OCI-LY7 (cell line): ENCODE data around the gene RNGTT. TPM values are rescaled to one million over a fixed set of nuclear protein-coding genes. Genes with fewer than 3 reads are reported as not detected.

Experiments used
- BruUV-seq: library from RNA; stranded (reverse); fragments of 400-500 nt; replicated peaks from 2 replicates; lab custom pipeline; 2021; lab: Mats Ljungman, UMichigan
- CTCF ChIA-PET: fragments of 300-600 bp; sonication (Branson Sonifier 250); formaldehyde crosslinking; loops from one replicate; lab custom pipeline; 2022; ENCODE audit warnings: antibody characterized with exemption; ENCODE audit not compliant: unreplicated experiment; lab: Charles Lee
- POLR2A ChIA-PET: fragments of 300-600 bp; sonication (Branson Sonifier 250); formaldehyde crosslinking; loops from one replicate; lab custom pipeline; 2022; ENCODE audit warnings: antibody characterized with exemption; lab: Charles Lee
- DNase-seq: peaks from one replicate; pipeline ENCODE4 v3.0.0-alpha.2; 2015; ENCODE audit warnings: low spot score
- H2AFZ ChIP-seq: fragments of 200-600 bp; sonication (generic), shearing (Covaris generic); 2 replicates; pipeline ENCODE4 v1.6.1; 2014; ENCODE audit warnings: mild to moderate bottlenecking, antibody characterized with exemption, low read length, moderate library complexity
- H3K27ac ChIP-seq: fragments of 200-600 bp; sonication (generic); 2 replicates; pipeline ENCODE4 v1.5.1; 2014; ENCODE audit warnings: mixed run types, low read depth, mild to moderate bottlenecking, moderate library complexity, low read length, inconsistent platforms; ENCODE audit not compliant: poor library complexity, severe bottlenecking
- H3K36me3 ChIP-seq: fragments of 200-600 bp; sonication (generic); 2 replicates; pipeline ENCODE4 v1.6.1; 2014; ENCODE audit warnings: mild to moderate bottlenecking, antibody characterized with exemption, low read length, moderate library complexity, mixed read lengths; ENCODE audit not compliant: insufficient read depth
- H3K4me1 ChIP-seq: fragments of 200-600 bp; sonication (generic); 2 replicates; pipeline ENCODE4 v1.5.1; 2014; ENCODE audit warnings: mild to moderate bottlenecking, low read length; ENCODE audit not compliant: insufficient read depth, poor library complexity, severe bottlenecking
- H3K4me2 ChIP-seq: fragments of 200-600 bp; sonication (generic); 2 replicates; pipeline ENCODE4 v1.6.1; 2014; ENCODE audit warnings: mild to moderate bottlenecking, low read length
- H3K4me3 ChIP-seq: fragments of 200-600 bp; sonication (generic); 2 replicates; pipeline ENCODE4 v1.5.1; 2014; ENCODE audit warnings: mild to moderate bottlenecking, low read depth, low read length; ENCODE audit not compliant: poor library complexity, severe bottlenecking
- H3K79me2 ChIP-seq: fragments of 200-600 bp; sonication (generic); 2 replicates; pipeline ENCODE4 v1.6.1; 2016; ENCODE audit warnings: low read depth, mild to moderate bottlenecking, low read length, moderate library complexity, mixed read lengths; ENCODE audit not compliant: insufficient read depth
- H3K9me2 ChIP-seq: fragments of 200-600 bp; sonication (generic); 2 replicates; pipeline ENCODE4 v1.6.1; 2016; ENCODE audit warnings: mild to moderate bottlenecking, low read length, mixed read lengths; ENCODE audit not compliant: insufficient read depth
- H3K9me3 ChIP-seq: fragments of 200-600 bp; sonication (generic); 2 replicates; pipeline ENCODE4 v1.6.1; 2014; ENCODE audit warnings: mild to moderate bottlenecking, mixed run types, low read length, mixed read lengths
- H4K20me1 ChIP-seq: fragments of 200-600 bp; sonication (generic); 2 replicates; pipeline ENCODE4 v1.6.1; 2014; ENCODE audit warnings: mild to moderate bottlenecking, antibody characterized with exemption, low read length, moderate library complexity, mixed read lengths; ENCODE audit not compliant: insufficient read depth
- EZH2phosphoT487 ChIP-seq: fragments of 200-600 bp; sonication (generic); IDR thresholded peaks from 2 replicates; pipeline ENCODE4 v1.6.1; 2018; ENCODE audit warnings: low read depth, borderline replicate concordance, mild to moderate bottlenecking, mixed run types, antibody characterized with exemption, low read length, moderate library complexity, mixed read lengths
- intact Hi-C: fragments of 100-400 bp; cut with micrococcal nuclease; formaldehyde crosslinking; loops from one replicate; pipeline ENCODE4 v1.10.0; 2022; ENCODE audit not compliant: unreplicated experiment
- total RNA-seq, 2 experiments: library from RNA; depleted of rRNA in 1 of 2; stranded (reverse); fragments of >200 nt in 1 of 2; shearing (Covaris generic) in 1 of 2; gene quantifications; 2 replicates each; pipeline ENCODE4 v1.2.3, GENCODE V29; 2014 to 2022
- TF ChIP-seq, protein P1 (sequence below): fragments of 200-600 bp; sonication (generic); conservative IDR thresholded peaks from 2 replicates; pipeline ENCODE4 v1.5.1; 2014; ENCODE audit warnings: mild to moderate bottlenecking, antibody characterized with exemption, low read length, moderate library complexity, mixed read lengths

The RNGTT gene
- total RNA-seq, 2 experiments from 2014 or later: 38.2 to 41.7 TPM

DNA sequence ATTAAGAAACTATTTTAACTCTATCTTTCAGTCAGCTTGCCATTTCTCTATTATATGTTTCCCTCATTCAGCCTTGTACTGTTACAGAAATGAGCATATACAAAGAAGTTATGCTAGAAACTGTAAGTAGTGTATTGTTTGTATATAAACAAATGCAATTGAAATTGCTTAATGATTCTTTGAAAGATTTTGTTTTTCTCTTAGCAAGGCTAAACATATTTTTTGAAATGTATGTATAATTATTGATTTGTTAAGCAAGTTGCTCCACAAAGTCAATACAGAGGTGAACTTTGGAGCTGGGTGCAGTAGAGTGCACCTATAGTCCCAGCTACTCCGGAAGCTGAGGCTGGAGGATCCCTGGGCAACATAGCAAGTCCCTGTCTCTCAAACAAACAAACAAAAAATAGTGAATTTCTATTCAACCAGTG, 253.6 kb downstream of the RNGTT start:
- DNase-seq: no peak
- no TSS peak for BruUV-seq
- Histone ChIP-seq H3K9me2 (no peaks in the 10 kb centered on the region), H3K4me2 (no peak overlapping the region), H3K4me3 (no peak overlapping the region), H3K9me3 (no peaks in the 10 kb centered on the region), H2AFZ (no peak overlapping the region), H3K79me2 (no peaks in the 10 kb centered on the region), H3K36me3 (peaks cover 11% of the 10 kb centered on the region), H3K4me1 (peaks cover 11% of the 10 kb centered on the region), H3K27ac (no peak overlapping the region), H4K20me1 (no peaks in the 10 kb centered on the region)
- intact Hi-C loops: no loop called here
- TF ChIP-seq EZH2phosphoT487: no peak
- TF ChIP-seq, protein P1, sequence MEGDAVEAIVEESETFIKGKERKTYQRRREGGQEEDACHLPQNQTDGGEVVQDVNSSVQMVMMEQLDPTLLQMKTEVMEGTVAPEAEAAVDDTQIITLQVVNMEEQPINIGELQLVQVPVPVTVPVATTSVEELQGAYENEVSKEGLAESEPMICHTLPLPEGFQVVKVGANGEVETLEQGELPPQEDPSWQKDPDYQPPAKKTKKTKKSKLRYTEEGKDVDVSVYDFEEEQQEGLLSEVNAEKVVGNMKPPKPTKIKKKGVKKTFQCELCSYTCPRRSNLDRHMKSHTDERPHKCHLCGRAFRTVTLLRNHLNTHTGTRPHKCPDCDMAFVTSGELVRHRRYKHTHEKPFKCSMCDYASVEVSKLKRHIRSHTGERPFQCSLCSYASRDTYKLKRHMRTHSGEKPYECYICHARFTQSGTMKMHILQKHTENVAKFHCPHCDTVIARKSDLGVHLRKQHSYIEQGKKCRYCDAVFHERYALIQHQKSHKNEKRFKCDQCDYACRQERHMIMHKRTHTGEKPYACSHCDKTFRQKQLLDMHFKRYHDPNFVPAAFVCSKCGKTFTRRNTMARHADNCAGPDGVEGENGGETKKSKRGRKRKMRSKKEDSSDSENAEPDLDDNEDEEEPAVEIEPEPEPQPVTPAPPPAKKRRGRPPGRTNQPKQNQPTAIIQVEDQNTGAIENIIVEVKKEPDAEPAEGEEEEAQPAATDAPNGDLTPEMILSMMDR: no peak
- ChIA-PET POLR2A (interaction anchor here (0.7 kb wide), 1 partner anchor 332 kb away, joined by 5 read pairs; no protein-coding TSS in a partner anchor), CTCF (no interaction called here)

DNA sequence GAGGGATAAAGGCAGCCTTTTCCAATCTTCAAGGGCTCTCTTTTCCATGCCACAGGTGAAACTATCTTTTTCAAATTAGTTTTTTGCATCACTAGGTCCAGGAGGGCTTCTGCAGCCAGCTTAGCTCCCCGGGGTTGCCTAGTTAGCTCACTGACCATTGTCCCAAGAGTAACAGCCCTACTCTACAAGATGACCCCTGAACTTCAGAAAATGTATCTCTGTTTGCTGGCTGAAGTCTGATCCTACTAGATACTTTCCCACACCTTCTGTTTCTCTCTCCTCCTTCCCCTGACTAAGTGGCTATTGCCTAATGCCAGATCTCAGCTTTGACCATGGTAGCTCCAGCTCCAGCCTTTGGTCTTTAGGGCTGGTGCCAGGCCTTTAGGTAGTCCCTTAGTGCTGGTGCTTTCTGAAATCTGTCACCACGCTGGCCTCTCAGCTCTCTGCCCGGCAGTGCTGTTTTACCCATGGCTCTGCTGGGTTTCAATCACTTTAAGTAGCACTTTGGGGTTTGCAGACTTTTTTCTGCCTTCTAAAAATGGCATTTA, 255.1 kb downstream of the RNGTT start:
- H3K9me3 ChIP-seq: no peaks in the 10 kb centered on the region; the same call in 1 of the 2 replicates
- BruUV-seq: no TSS peak
- no peaks in the 10 kb centered on the region for H4K20me1 ChIP-seq
- intact Hi-C loops: no loop called here
- peaks cover 10% of the 10 kb centered on the region for H3K36me3 ChIP-seq
- no peak for TF ChIP-seq EZH2phosphoT487
- TF ChIP-seq, protein P1: no peak
- no peak overlapping the region for H2AFZ ChIP-seq
- no peak for DNase-seq
- ChIA-PET POLR2A (interaction anchor here (0.7 kb wide), 1 partner anchor 1534 kb away, joined by 3 read pairs; no protein-coding TSS in a partner anchor), CTCF (no interaction called here)
- no peak overlapping the region for H3K27ac ChIP-seq
- H3K4me1 ChIP-seq: peaks cover 11% of the 10 kb centered on the region
- no peaks in the 10 kb centered on the region for H3K79me2 ChIP-seq
- H3K4me3 ChIP-seq: no peak overlapping the region
- H3K4me2 ChIP-seq: no peak overlapping the region
- no peaks in the 10 kb centered on the region for H3K9me2 ChIP-seq

DNA sequence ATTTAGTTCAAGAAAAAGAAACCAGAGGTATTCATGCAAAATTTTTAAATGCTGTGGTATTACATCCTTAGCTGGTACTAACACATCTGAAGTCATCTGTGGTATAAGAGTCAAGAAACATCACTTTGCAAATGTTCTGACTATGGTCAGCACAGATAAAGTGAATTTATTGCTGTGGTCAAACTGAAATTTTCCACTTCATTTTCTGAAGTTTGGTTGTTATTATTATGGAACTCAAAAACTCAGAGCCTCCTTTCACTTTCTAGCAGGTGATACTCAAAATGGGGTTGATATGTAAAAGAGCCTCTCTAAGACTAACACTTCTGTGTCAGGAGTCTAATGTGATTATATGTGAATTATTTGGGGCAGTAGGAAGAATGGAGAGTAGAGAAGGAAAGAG, 257.8 kb downstream of the RNGTT start:
- Histone ChIP-seq H4K20me1 (no peaks in the 10 kb centered on the region), H2AFZ (no peak overlapping the region), H3K4me3 (no peak overlapping the region), H3K36me3 (peaks cover 4% of the 10 kb centered on the region; the same call in 1 of the 2 replicates), H3K79me2 (no peaks in the 10 kb centered on the region), H3K4me2 (peak overlapping the region; percentile 18; the same call in 1 of the 2 replicates), H3K4me1 (peaks cover 11% of the 10 kb centered on the region), H3K9me2 (no peaks in the 10 kb centered on the region), H3K9me3 (no peaks in the 10 kb centered on the region; the same call in 1 of the 2 replicates), H3K27ac (no peak overlapping the region)
- TF ChIP-seq EZH2phosphoT487: no peak
- TF ChIP-seq, protein P1: no peak
- CTCF ChIA-PET: no interaction called here
- DNase-seq: peak; percentile 7
- POLR2A ChIA-PET: no interaction called here
- intact Hi-C loops: no loop called here
- BruUV-seq: no TSS peak
